Caco-2 (cell line): ENCODE measurements around the gene SIK3. TPM values are rescaled to one million over a fixed set of nuclear protein-coding genes. Genes with fewer than 3 reads are reported as not detected.

Source experiments
- BruUV-seq: library from RNA; stranded (reverse); fragments of 400-500 nt; replicated peaks from 2 replicates; lab custom pipeline; 2021; lab: Mats Ljungman, UMichigan
- CTCF ChIA-PET: fragments of 300-600 bp; sonication (Branson Sonifier 250); formaldehyde crosslinking; loops from one replicate; lab custom pipeline; 2022; ENCODE audit warnings: antibody characterized with exemption; lab: Charles Lee
- POLR2A ChIA-PET: fragments of 300-600 bp; sonication (Branson Sonifier 250); formaldehyde crosslinking; loops from one replicate; lab custom pipeline; 2022; ENCODE audit warnings: antibody characterized with exemption; lab: Charles Lee
- DNase-seq, 2 experiments: peaks; one replicate each; pipeline versions ENCODE4 v3.0.0 to v3.0.0-alpha.2; 2020 to 2022
- H3K27me3 ChIP-seq: replicated peaks from 2 replicates; pipeline ENCODE4 v1.6.0; 2011; ENCODE audit warnings: low read length; ENCODE audit not compliant: control insufficient read depth, insufficient read depth
- H3K36me3 ChIP-seq: 2 replicates; pipeline ENCODE4 v1.5.1; 2011; ENCODE audit warnings: low read length; ENCODE audit not compliant: control insufficient read depth, insufficient read depth
- H3K4me1 ChIP-seq: fragments of 250-450 bp; sonication (Bioruptor Pico); 2 replicates; pipeline ENCODE4 v1.5.1; 2020; ENCODE audit warnings: mild to moderate bottlenecking
- H3K4me3 ChIP-seq: 2 replicates; pipeline ENCODE4 v1.5.1; 2011; ENCODE audit warnings: low read depth, mild to moderate bottlenecking, control low read depth, low read length
- H3K9me3 ChIP-seq: fragments of 250-450 bp; sonication (Bioruptor Pico); 2 replicates; pipeline ENCODE4 v1.5.1; 2020; ENCODE audit warnings: mild to moderate bottlenecking, moderate library complexity
- H3K27ac Mint-ChIP-seq: one replicate; pipeline ENCODE4 v1.8.0; 2022; ENCODE audit warnings: mixed read lengths; ENCODE audit not compliant: unreplicated experiment
- H3K27me3 Mint-ChIP-seq: one replicate; pipeline ENCODE4 v1.8.0; 2022; ENCODE audit warnings: mixed read lengths; ENCODE audit not compliant: insufficient read depth, unreplicated experiment
- H3K36me3 Mint-ChIP-seq: one replicate; pipeline ENCODE4 v1.8.0; 2022; ENCODE audit warnings: mild to moderate bottlenecking, mixed read lengths; ENCODE audit not compliant: insufficient read depth, unreplicated experiment
- H3K4me1 Mint-ChIP-seq: one replicate; pipeline ENCODE4 v1.8.0; 2022; ENCODE audit warnings: low read depth, mixed read lengths; ENCODE audit not compliant: unreplicated experiment
- H3K4me3 Mint-ChIP-seq: one replicate; pipeline ENCODE4 v1.8.0; 2022; ENCODE audit warnings: mild to moderate bottlenecking, moderate library complexity, mixed read lengths; ENCODE audit not compliant: unreplicated experiment
- H3K9me3 Mint-ChIP-seq: one replicate; pipeline ENCODE4 v1.8.0; 2022; ENCODE audit warnings: mixed read lengths; ENCODE audit not compliant: unreplicated experiment
- intact Hi-C: fragments of 100-400 bp; cut with micrococcal nuclease; formaldehyde crosslinking; loops from one replicate; pipeline ENCODE4 v1.10.0; 2022; ENCODE audit not compliant: unreplicated experiment
- total RNA-seq: library from RNA; stranded (reverse); gene quantifications from 2 replicates; pipeline ENCODE4 v1.2.3, GENCODE V29; 2022
- TF ChIP-seq, protein P1 (sequence below), 2 experiments: fragments of 200-600 bp in 1 of 2; IDR thresholded peaks; 1 replicate in 1 of 2; 2 replicates in 1 of 2; pipeline versions ENCODE4 v1.5.1 to v1.8.0; 2011 to 2022; ENCODE audit warnings: antibody characterized with exemption in 1 of 2, control low read depth in 1 of 2, inconsistent platforms in 1 of 2, low read depth in 1 of 2, low read length in 1 of 2, mild to moderate bottlenecking in 1 of 2, moderate library complexity in 1 of 2; ENCODE audit not compliant: insufficient read depth in 1 of 2, severe bottlenecking in 1 of 2, unreplicated experiment in 1 of 2

Gene SIK3
- total RNA-seq, 1 experiment from 2014 or later, result 65.7 TPM

DNA sequence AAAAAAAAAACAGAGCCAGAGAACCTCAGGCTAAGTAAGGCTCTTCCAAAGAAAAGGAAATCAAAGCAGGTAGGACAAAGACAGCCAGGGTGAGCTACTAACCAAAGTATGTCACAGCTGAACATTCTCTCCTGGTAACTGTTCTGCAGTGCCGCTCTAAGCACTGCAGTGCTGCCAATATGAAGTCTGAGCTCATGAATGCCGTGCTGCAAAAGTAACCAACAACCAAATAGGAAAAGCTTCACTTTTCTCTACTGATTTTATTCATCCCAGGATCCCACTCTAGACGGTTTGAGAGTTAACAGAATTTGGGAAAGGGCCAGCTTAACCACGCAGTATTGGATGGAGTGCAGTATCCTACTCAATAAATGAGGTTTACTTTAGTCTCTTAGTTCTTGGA lies 3.5 kb downstream of the SIK3 start:
- BruUV-seq, result no TSS peak
- peak overlapping the region; percentile 77 for H3K4me3 Mint-ChIP-seq
- TF ChIP-seq, protein P1, sequence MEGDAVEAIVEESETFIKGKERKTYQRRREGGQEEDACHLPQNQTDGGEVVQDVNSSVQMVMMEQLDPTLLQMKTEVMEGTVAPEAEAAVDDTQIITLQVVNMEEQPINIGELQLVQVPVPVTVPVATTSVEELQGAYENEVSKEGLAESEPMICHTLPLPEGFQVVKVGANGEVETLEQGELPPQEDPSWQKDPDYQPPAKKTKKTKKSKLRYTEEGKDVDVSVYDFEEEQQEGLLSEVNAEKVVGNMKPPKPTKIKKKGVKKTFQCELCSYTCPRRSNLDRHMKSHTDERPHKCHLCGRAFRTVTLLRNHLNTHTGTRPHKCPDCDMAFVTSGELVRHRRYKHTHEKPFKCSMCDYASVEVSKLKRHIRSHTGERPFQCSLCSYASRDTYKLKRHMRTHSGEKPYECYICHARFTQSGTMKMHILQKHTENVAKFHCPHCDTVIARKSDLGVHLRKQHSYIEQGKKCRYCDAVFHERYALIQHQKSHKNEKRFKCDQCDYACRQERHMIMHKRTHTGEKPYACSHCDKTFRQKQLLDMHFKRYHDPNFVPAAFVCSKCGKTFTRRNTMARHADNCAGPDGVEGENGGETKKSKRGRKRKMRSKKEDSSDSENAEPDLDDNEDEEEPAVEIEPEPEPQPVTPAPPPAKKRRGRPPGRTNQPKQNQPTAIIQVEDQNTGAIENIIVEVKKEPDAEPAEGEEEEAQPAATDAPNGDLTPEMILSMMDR (IDR thresholded peaks at IDR 0.05; ENCODE audit: insufficient read depth in 1 of 2, low read depth in 1 of 2, low read length in 1 of 2, severe bottlenecking in 1 of 2, unreplicated experiment in 1 of 2), result no peak
- Histone ChIP-seq H3K4me3 (no peak overlapping the region), H3K4me1 (peaks cover 70% of the 10 kb centered on the region), H3K9me3 (no peaks in the 10 kb centered on the region), H3K36me3 (0 out of 2 replicates have a peak, but pooled peaks cover 3% of the 10 kb centered on the region), H3K27me3 (no peaks in the 10 kb centered on the region)
- no peaks in the 10 kb centered on the region for H3K27me3 Mint-ChIP-seq
- peaks cover 11% of the 10 kb centered on the region for H3K9me3 Mint-ChIP-seq
- H3K4me1 Mint-ChIP-seq, result peaks cover 71% of the 10 kb centered on the region
- DNase-seq, result no peak
- ChIA-PET CTCF (interaction anchor here (0.6 to 1.0 kb wide), 3 partner anchors 18 to 304 kb away, joined by 3 read pairs; no protein-coding TSS in a partner anchor), POLR2A (interaction anchor here (0.5 to 0.6 kb wide), 2 partner anchors 173 to 177 kb away, joined by 4 to 7 read pairs; no protein-coding TSS in a partner anchor)
- H3K27ac Mint-ChIP-seq, result no peak overlapping the region
- H3K36me3 Mint-ChIP-seq, result peaks cover 41% of the 10 kb centered on the region
- intact Hi-C loops, result loop anchor here (1.0 to 5.0 kb wide), 3 partner anchors 7 to 307 kb away; partner anchors contain the start of gene ZPR1

DNA sequence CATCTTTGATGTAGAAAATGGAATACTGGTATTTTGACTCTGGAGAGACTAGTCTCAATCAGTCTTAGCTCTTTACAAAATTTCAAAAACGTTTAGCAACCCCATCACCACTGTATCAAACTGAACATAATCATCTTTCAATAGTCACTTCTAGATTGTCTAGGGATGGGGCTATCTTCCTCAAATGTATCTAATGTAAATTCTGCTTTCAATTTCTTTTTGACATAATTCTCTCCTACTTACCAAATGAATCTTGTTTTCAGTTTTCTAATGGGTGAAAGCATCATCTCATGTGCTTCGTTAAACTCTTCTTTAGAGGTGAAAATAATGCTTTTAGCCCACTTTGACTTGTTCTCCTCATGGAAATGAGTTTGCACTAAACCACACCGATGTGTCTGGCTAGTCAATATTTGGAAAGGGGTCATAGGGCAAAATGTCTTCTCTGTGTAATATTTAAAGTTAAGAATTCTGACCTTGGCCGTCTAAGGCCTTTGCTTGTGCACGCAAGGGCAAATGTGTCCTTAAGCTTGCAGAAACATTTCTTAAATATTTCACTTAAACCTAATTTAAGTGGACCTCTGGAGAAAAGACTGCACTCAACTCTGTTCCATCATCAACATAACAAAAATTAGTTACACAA lies 5.2 kb downstream of the SIK3 start:
- peaks cover 76% of the 10 kb centered on the region for H3K4me1 ChIP-seq
- no peak overlapping the region for H3K4me3 Mint-ChIP-seq
- 0 out of 2 replicates have a peak, but pooled peaks cover 3% of the 10 kb centered on the region for H3K36me3 ChIP-seq
- peaks cover 36% of the 10 kb centered on the region for H3K36me3 Mint-ChIP-seq
- H3K27me3 ChIP-seq, result no peaks in the 10 kb centered on the region
- no peaks in the 10 kb centered on the region for H3K27me3 Mint-ChIP-seq
- no peak for DNase-seq
- ChIA-PET CTCF (interaction anchor here (0.7 kb wide), 1 partner anchor 20 kb away, joined by 4 read pairs; no protein-coding TSS in a partner anchor), POLR2A (interaction anchor here (1.2 kb wide), 1 partner anchor 16 kb away, joined by 3 read pairs; no protein-coding TSS in a partner anchor)
- peaks cover 11% of the 10 kb centered on the region for H3K9me3 Mint-ChIP-seq
- TF ChIP-seq, protein P1 (IDR thresholded peaks at IDR 0.05; ENCODE audit: insufficient read depth in 1 of 2, low read depth in 1 of 2, low read length in 1 of 2, severe bottlenecking in 1 of 2, unreplicated experiment in 1 of 2), result no peak
- intact Hi-C loops, result loop anchor here (1.0 kb wide), 1 partner anchor 16 kb away; no protein-coding TSS in a partner anchor
- H3K4me3 ChIP-seq, result no peak overlapping the region
- H3K9me3 ChIP-seq, result no peaks in the 10 kb centered on the region
- no TSS peak for BruUV-seq
- peak overlapping the region; percentile 6 for H3K27ac Mint-ChIP-seq
- peaks cover 66% of the 10 kb centered on the region for H3K4me1 Mint-ChIP-seq

DNA sequence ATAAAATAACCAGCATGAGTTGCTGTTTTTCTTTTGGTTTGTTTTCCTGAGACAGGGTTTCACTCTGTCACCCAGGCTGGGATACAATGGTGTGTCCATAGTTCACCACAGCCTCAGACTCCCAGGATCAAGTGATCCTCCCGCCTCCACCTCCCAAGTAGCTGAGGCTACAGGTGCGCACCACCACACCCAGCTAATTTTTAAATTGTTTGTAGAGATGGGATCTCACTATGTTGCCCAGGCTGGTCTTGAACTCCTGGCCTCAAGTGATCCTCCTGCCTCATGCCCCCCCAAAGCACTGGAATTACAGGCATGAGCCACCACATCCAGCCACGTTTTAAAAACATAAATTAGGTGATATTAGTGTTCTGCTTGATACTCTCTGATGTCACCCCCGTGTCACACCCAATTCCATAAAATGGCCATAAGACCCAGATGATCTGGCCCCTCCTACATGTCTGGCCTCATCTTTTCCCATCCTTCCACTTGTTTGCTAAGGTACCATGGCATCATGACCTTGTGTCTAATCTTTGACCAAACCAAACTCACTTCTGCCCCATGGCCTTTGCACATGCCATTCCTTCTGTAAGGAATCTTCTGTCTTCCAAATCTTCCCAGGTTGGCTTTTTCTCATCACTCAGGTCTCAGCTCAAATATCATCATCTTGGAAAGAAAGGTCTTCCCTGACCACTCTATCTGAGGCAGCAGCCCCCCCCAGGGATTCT lies 6.3 kb downstream of the SIK3 start:
- H3K27me3 Mint-ChIP-seq, result no peaks in the 10 kb centered on the region
- H3K9me3 Mint-ChIP-seq, result peaks cover 11% of the 10 kb centered on the region
- H3K36me3 Mint-ChIP-seq, result peaks cover 34% of the 10 kb centered on the region
- Histone ChIP-seq H3K4me1 (peaks cover 86% of the 10 kb centered on the region), H3K9me3 (no peaks in the 10 kb centered on the region), H3K36me3 (0 out of 2 replicates have a peak, but pooled peaks cover 3% of the 10 kb centered on the region), H3K4me3 (no peak overlapping the region), H3K27me3 (no peaks in the 10 kb centered on the region)
- no peak overlapping the region for H3K4me3 Mint-ChIP-seq
- DNase-seq, result no peak
- H3K4me1 Mint-ChIP-seq, result peaks cover 73% of the 10 kb centered on the region
- ChIA-PET CTCF (no interaction called here), POLR2A (interaction anchor here (0.6 kb wide), 1 partner anchor 67 kb away, joined by 5 read pairs; no protein-coding TSS in a partner anchor)
- intact Hi-C loops, result no loop called here
- BruUV-seq, result no TSS peak
- no peak overlapping the region for H3K27ac Mint-ChIP-seq
- TF ChIP-seq, protein P1 (IDR thresholded peaks at IDR 0.05; ENCODE audit: insufficient read depth in 1 of 2, low read depth in 1 of 2, low read length in 1 of 2, severe bottlenecking in 1 of 2, unreplicated experiment in 1 of 2), result no peak
